Stimulated activated CD4-positive, alpha-beta T cell treated with anti-CD3 and anti-CD28 coated beads, TNF-alpha, amount 100 ng/mL, for 1 hour (primary cell): ENCODE data around the gene ABCA2.

Source experiments
- DNase-seq, 3 donors: peaks; one replicate each; pipeline ENCODE4 v3.0.0-alpha.2; 2020; ENCODE audit warnings: low read depth in 3 of 3, low spot score in 1 of 3

Gene ABCA2

DNA sequence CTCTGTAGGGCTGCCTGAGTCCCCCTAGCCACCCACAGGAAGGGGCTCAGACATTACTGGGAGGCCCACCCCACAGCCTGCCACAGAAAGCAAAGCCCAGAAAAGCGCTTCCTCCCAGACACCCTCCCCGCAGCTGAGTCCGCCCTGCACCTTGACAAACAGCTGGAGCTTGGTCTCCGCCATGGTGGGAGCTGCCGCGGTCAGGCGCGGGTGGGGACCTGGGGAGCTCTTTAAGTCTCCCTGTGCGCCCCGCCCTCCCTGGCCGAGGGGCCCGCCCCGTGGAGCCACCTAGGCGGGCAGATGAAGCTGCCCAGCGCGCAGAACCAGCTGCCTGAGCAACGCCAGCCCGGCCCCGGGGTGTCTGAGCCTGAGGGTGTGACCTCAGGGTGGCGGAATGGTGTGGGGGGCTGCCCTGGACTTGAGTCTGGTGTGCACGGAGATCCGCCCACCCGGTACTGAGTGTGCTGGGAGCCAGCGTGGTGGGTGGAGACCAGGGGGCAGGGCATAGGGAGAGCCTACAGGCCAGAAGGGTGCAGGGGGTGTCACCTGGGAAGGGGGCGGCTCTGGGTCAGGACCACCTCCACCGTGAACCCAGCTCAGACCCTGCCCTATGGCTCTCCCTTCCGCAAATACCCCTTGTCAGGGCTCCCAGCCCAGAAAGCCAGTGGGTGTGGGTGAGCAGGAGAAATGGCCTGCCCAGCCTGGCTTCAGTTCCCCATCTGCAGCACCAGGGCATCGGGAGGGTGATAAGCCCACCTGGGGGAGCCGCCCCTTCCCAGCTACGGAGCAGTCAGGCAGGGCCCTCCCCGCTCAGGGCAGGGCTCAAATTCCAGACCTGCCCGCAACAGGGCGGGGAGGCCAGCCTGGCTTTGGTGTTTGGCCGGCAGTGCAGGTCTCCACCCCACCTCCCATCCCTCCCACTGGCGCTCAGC lies 31.4 kb downstream of the ABCA2 start, which contains the start of gene CLIC3:
Gene CLIC3, minus strand, starts transcription at position 208 of the 932 bp plus-strand sequence. Its CDS starts 25 bp downstream, at position 183.
- DNase-seq, result peak in 2 of 3 donors; percentile 34 to 35

DNA sequence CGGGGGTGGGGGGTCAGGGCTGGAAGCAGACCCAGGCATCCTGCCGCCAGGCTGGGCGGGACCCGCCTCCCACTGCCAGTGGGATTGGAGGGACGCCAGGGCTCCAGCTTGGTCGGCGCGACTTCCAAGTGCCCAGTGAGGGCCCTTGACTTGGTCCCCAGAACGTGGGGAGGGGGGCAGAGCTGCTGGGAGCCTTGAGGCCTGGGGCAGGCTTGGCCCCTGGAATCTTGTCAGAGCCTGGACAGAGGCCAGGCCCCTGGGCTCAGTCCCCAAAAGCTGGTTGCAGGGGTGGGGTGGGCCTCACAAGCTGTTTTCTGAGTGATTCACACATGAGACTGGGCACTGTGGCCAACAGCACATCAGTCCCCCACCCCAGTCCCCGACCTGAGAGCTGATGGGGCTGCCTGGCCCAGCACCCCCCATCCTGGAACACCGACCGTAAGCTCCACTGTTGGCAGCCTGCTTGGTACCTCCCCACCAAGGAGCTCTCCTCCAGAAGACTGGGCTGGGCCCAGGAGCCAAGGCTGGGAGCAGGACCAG lies 32.2 kb downstream of the ABCA2 start:
- DNase-seq, result no peak

DNA sequence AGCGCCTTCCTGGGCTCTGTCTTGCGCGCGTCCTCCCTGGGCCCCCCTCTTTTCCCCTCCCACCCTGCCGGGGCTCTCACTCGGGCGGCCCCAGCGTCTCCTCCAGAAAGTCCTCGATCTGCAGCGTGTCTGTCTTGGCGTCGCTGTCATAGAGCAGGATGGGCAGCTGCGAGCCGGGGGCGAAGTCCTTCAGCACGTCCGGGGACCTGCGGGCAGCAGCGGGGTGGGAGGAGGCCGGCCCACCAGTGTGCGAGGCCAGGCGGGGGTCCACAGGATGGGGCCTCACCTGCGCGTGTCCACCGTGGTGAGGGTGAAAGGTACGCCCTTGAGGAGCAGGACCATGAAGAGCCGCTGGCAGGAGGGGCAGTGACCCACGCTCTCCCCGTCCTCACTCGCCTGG lies 32.7 kb downstream of the ABCA2 start:
- DNase-seq, result no peak

DNA sequence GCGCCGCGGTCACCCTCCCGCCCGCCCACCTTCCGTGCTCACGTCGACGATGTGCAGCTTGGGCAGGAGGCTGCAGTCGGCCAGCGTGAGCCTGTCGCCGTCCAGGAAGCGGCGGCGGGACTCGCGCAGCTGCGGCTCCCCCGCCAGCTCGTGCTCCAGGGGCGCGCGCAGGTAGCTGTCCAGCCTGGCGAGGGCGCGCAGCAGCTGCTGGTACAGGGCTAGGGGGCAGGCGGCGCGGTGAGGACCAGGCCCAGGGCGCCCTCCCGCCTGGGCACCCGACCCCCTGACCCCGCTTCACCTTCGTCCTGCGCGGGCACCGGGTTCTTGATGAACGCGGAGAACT lies 33.2 kb downstream of the ABCA2 start:
- no peak for DNase-seq

DNA sequence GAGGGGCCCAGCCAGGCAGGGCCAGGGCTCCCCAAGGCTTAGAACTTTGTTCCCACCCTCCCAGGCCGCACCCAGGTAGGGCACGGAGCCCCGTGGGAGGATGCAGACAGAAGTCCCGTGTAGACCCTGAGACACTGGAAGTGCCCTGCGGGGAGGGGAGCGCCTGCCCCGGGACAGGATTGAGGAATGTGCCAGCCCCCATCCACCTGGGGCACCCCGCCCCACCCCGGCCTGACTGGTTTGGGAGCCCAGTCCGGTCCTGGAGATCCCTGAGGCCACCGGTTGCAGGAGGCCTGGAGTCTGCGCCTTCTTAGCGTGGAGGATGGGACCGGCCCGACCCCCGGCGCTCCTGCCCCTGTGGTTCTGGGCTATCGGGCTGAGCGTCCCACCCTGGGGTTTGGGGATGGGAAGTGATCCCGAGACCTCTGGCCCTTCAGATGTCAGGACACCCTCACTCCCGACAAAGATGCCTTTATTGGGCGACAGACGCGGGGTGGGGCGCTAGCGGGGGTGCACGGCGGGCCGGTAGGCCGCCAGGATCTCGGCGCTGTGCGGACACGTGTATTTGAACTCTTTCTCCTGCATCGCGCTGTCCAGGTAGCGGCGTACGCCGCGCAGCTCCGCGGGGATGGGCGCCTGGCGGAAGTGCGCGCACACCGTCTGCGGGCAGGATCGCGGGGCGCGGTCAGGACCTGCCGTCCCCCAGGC lies 33.7 kb downstream of the ABCA2 start:
- no peak for DNase-seq

DNA sequence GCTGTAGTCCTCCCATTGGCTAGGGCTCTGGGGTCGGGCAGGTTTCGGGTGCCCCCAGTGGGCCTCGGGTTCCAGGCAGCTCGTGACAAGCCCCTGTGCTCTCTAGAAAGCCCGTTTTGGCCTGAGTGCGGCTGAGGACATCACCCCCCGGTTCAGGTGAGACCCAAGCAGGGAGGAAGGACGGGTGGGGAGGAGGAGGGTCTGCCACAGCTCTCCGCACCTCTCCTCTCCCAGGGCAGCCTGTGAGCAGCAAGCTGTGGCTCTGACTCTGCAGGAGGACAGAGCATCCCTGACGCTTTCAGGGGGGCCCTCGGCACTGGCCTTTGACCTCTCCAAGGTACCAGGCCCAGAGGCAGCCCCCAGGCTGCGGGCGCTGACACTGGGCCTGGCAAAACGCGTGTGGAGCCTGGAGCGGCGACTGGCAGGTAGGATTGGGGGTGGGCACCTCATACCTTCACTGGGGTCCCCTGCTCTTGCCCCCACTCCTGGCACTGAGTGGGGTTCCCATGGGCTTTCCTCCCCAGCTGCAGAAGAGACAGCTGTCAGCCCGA lies 35.1 kb downstream of the ABCA2 start:
- DNase-seq, result no peak

DNA sequence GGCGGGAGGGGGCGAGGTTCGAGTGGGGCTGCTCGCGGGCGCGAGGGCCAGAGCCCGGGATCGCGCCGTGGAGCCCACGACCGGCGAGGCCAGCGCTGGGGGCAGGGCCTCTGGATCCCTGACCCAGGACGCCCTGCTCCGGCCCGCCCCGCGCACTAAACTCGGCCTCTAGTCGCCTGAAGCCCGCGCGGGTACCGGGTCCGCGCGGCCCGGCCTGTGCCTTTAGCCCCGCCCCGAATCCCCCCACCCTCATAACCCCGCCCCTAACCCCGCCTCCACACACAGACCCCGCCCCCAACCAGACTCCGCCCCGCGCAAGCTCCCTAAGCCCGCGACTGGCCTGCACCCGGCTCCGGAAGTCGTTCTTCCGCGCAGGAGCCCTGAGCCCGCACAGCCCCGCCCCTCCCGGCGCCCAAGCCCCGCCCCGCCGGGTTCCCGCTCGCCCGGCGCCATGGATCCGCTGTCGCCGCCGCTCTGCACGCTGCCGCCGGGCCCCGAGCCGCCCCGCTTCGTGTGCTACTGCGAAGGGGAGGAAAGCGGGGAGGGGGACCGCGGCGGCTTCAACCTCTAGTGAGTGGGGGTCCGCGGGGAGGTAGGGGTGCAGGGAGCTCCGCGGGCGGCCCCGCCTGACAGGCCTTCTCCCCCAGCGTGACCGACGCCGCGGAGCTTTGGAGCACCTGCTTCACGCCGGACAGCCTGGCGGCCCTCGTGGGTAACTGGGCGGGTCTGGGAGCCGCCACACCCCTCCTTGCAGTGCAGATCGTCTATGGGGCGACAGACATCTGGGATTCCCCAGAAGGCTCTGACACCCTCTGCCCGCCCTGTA lies 35.8 kb downstream of the ABCA2 start, which contains the start of gene PAXX:
Gene PAXX, plus strand, starts transcription at position 430 of the 826 bp plus-strand sequence. Its CDS starts 22 bp downstream, at position 452.
- peak; percentile 80 to 95 (median 87) for DNase-seq

DNA sequence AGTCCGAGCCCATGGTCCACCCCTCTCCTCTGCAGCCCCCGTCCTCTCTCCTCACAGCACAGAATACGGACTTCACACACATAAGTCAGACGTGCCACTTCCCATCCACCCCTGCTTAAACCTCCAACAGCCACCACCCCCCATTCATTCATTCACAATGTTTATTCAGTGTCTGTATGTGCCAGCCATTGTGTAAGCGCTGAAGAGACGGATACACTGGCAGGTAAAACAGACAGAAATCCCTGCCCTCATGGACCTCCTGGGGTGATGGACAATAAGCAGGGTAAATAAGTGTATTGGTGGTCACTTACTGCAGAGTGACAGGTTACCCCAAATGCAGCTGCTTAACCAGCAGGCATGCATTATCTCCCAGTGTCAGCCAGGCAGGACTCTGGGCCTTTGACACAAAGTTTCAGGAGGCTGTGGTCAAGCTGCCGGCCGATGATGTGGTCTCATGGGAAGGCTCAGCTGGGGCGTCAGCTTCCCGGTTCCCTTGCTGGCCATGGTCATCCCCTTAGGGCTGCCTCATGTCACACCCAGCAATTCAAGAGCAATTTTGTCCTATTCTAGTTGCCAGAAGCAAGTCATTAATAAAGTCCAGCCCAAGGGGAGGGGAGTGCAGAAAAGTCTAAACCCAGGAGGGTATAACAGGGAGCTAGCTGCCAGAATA lies 37.7 kb downstream of the ABCA2 start:
- no peak for DNase-seq

DNA sequence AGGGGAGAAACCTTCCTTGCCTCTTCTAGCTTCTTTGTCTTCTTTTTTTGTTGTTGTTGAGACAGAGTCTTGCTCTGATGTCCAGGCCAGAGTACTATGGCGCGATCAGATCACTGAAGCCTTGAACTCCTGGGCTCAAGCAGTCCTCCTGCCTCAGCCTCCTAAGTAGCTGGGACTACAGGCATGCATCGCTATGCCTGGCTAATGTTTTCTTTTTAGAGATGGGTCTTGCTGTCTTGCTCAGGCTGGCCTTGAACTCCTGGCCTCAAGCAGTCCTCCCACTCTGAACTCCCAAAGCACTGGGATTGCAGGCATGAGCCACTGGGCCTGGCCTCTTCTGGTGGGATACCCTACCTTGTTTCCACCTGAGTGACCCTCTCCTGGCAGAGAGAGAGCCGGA lies 39.2 kb downstream of the ABCA2 start:
- no peak for DNase-seq

DNA sequence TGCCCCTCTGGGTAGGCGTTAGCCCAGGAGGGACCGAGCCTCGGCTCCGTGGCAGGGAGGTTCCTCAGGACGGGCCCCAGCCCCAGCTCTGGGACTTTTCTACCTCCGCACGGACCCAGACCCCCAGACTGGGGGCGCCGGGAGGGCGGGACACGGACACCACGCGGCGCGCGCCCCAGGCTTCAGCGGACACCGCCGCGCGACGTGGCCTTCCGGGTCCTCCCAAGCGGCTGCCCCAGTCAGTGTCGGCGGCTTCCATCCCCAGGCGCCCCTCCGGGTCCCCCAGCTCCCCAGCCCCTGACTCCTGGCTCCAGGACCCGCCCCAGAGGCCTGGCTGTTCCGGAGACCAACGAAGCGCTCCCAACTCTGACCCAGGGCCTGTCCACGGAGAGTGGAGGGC lies 42.2 kb downstream of the ABCA2 start:
- DNase-seq, result no peak

DNA sequence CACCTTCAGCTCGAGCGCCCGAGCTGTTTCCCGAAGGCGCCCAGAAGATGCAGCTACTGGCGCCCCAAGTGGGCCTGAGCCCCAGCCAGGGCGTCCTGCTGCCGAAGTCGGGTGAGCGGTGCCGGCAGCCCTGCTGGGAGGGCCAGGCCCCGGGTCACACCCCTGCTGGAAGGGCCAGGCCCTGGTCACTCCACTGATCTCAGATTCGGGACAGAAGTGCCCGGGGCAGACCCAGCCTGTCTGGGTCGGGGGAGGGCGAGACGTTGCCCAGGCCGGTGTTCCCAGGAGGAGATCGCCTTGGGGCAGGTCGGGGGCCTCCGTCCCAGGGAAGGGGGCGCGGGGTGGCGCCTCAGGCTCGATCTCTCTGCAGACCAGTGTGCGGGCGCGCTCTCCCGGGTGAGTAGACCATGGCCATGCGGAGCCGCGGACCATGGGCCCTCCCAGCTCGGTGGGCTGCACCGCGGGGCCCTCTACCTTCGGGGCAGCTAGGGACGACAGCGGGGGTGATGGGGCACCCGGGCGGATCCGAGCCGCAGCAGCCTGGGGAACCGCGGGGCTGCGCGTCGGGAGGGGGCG lies 42.9 kb downstream of the ABCA2 start:
- DNase-seq, result no peak

DNA sequence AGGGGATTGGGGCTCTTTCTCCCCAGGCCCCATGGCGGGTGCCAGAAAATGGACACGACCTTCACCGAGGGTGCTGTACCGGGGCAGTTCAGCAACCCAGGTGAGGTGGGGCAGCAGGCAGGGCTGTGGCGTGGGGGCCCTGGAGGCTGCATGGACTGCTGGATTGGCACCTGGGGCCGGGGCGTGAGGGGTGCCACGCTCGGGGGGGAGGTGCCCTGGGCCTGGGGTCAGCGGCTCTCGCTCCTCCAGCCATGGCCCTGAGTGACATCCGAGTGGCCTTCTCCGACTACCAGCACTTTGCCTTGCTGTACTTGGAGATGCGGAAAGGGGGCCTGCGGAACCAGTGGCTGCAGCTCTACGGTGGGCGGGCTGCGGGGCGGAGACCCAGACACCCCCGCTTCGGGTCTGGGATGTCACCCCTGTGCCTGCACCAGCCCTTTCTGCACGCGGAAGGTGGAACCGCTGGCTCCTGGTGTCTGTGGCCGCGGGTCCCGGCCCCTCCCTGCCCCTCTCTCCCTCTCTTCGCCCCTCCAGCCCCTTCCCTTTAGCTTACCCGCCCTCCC lies 43.5 kb downstream of the ABCA2 start:
- no peak for DNase-seq

DNA sequence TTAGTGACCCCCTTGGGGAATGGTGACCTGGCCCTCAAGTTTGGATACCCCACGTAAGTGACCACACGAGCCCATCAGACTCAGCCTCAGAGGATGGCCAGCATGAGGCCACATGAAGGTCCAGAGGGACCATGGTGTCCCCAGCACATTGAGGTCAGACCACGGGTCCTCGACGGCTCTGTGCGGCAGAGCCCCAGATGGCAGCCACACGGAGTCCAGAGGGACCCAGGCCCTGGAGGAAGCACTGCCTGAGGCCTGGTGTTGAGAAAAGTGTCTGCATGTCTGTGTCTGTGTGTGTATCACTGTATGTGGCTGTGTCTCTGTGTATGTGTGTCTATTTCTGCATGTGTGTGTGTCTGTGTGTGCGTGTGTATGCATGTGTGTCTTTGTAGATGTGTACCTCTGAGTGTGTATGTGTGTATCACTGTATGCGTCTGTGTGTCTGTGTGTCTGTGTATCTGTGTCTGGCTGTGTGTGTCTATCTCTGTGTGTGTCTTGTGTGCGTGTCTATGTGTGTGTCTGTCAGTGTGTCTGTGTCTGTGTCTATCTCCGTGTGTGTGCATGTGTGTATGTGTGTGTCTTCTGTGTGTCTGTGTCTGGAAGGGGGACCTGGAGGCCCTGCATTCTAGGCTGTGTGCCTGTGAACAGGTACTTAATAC lies 44.3 kb downstream of the ABCA2 start:
- DNase-seq, result no peak

DNA sequence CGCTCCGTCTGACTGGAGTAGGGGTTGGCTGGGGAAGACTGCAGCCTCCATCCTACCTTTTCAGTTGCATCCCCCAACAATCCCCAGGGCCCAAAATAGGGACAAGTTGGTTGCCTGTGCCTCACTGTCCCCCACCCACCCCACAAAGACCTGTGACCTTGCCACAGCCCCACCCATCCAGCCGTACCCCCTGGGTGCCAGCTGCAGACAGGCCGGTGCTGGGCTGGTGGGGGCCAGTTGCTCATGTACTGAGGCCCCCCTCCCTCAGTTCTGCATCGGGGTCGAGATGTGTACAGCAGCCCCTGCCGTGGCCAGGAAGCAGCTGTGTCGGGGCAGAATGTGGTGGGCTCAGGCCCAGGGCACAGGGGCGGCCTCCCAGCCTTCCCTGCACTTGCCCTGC lies 44.9 kb downstream of the ABCA2 start:
- no peak for DNase-seq

DNA sequence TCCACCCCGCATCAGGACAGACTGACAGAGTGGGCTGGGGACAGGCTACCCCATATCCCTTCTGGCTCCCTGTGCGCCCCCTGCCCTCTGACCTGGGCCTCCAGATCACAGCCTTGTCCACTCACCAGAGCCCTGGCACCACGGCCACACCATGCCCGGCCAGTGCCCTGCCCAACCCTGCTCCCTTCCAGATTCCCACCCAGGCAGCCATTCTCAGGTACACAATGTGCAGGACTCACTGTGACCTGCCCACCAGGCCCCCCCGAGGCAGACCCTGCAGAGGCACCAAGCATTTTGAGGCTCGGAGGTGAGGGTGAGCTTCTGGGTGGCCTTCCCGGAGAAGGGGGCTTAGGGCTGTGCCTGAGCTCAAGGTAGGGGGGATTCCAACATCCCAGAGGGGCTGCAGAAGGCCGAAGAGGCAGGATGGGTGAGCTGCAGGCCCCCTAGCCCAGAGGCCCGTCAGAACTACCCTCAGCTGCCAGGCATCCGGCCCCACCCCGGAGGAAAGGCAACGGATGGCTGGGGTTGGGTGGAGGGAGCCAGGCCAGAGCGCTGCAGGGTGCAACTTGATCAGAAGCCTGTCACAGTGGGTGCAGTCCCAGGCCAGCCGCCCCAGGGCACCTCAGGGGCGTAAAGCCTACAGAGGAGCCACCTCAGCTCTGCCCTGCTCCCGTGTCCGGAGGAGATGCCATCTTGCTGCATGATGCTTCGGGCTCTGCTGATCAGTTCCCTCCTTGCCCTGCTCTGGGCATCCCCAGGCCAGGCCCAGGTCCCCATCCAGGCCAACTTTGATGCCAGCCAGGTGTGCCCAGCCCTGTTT lies 45.6 kb downstream of the ABCA2 start, which contains the start of gene LCNL1:
Gene LCNL1, plus strand, starts transcription at position 762 of the 820 bp plus-strand sequence. CDS start 594 bp downstream, outside the sequence.
- DNase-seq, result no peak

DNA sequence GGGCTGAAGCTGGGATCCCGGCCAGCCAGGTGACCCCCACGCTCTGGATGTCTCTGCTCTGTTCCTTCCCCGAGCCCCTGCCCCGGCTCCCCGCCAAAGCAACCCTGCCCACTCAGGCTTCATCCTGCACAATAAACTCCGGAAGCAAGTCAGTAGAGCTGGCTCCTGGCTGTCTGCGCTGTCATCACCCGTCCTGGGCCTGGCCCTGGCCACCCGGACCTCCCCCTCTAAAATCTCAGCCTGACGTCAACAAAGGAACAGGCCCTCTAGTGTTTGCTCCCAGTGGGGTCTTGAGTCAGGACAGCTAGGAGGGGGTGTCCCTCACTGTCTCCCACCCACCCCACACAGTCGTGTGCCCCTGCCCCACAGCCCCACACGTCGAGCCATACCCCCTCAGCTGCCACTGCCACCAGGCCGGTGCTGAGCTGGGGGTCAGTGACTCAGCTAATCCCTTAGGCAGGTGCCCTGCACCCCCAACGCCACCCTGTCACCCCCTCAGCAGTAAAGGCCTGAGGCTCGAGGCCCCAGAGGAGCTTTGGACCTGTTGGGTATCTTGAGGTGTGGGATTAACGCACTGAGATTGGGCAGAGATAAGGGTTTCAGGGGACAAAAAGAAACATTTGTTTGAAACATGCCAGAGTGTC lies 46.3 kb downstream of the ABCA2 start:
- no peak for DNase-seq

DNA sequence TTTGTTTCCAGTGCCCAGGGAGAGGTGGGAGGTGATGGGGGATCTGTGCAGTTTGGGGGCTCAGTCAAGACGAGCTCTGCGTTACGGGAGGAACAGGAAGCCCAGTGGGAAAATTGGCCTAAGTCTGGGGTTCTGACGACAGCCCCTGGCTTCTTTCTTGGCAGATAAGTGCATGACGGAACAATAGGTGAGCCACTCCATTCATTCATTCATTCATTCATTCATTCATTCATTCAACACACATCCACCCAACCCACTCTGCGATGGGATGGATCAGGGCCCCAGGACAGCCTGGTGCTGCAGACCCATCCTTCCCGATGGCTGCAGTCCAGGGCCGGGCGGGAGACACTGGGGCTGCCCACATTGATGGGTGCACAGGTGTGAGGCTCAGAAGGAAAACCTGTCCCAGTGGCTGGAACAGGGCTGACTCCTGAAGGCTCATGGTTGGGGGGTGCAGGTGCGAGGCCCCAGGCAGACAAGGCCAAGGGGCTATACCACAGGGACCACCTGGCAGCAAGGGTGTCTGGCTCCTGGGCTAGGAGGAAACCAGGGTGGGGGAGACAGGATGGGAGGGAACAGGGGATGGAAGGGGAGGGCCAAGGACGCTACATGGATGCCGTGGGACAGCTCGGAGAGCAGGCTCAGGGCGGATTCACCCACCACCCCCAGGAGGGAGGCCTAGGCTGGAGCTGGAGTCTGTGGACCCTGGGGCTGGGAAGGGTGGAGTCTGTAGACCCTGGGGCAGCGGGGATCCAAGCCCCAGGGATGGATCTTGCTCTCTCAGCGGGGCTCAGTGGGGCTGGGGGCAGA lies 47.2 kb downstream of the ABCA2 start:
- DNase-seq, result no peak
